ENCODE measurements around the gene GLI1.

The GLI1 gene

DNA sequence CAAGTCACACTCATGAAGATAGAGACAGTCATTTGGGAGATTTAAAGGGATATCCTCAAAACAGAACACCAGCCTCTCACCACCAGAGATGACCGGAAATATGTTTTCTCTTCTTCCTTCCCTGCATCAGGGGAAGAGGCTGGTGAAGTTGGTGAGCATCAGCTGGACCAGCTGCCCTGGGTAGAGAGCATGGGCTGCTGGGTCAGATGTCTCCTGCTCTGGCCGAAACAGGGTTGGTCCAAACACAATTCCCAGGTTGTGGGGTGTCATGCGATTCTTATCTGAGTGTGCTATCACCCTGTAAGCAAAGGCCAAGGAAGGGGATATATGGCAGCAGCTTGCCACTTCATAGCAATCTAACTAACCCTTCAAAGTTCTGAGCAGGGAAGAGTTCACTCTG, 12.8 kb downstream of the GLI1 start:
- Histone ChIP-seq H3K9me2 (ENCODE audit: low read depth, low read length) (no peaks in the 10 kb centered on the region), H3K36me3 (ENCODE audit: insufficient read depth, low read length) (no peaks in the 10 kb centered on the region; the same call in 1 of the 2 replicates), H3K27me3 (ENCODE audit: insufficient read depth, low read length) (0 out of 2 replicates have a peak, but pooled peaks cover 4% of the 10 kb centered on the region), H3K4me2 (ENCODE audit: low read length) (no peak overlapping the region), H3F3A (ENCODE audit: insufficient read depth, low read length) (no peaks in the 10 kb centered on the region), H3K4me1 (ENCODE audit: insufficient read depth, low read length, severe bottlenecking) (peaks cover 16% of the 10 kb centered on the region), H3K79me2 (ENCODE audit: insufficient read depth, low read length) (no peaks in the 10 kb centered on the region), H4K20me1 (ENCODE audit: insufficient read depth, low read length) (no peaks in the 10 kb centered on the region), H3K9ac (ENCODE audit: low read length) (no peak overlapping the region), H2AFZ (ENCODE audit: low read length) (no peak overlapping the region), H3K4me3 (ENCODE audit: low read depth, low read length, poor library complexity, severe bottlenecking) (no peak overlapping the region), H3K27ac (ENCODE audit: low read depth, low read length, poor library complexity, severe bottlenecking) (no peak overlapping the region), H3K9me3 (ENCODE audit: low read length) (no peaks in the 10 kb centered on the region)
- TF ChIP-seq, protein P1, sequence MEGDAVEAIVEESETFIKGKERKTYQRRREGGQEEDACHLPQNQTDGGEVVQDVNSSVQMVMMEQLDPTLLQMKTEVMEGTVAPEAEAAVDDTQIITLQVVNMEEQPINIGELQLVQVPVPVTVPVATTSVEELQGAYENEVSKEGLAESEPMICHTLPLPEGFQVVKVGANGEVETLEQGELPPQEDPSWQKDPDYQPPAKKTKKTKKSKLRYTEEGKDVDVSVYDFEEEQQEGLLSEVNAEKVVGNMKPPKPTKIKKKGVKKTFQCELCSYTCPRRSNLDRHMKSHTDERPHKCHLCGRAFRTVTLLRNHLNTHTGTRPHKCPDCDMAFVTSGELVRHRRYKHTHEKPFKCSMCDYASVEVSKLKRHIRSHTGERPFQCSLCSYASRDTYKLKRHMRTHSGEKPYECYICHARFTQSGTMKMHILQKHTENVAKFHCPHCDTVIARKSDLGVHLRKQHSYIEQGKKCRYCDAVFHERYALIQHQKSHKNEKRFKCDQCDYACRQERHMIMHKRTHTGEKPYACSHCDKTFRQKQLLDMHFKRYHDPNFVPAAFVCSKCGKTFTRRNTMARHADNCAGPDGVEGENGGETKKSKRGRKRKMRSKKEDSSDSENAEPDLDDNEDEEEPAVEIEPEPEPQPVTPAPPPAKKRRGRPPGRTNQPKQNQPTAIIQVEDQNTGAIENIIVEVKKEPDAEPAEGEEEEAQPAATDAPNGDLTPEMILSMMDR (IDR thresholded peaks at IDR 0.05; ENCODE audit: low read length) = no peak
- TF ChIP-seq EZH2 (IDR thresholded peaks at IDR 0.05; ENCODE audit: borderline replicate concordance, low read length) = no peak

DNA sequence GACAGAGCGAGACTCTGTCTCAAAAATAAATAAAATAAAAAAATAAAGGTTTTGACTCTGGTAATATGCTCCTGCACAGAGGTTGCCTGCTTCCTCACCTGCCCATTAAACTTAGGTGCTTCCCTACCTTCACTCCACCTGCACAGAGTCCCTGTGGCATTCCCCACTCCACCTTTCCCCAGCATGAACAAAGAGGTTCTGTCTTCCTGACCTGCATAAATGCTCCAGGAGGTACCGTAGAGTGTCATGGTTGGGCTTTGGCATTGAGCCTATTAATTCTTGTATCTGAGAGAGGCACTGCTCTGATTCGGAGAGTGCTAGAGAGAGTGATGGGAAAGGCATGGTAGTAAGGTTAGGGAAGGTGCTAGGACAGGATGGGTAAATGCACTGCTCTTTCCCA, 13.8 kb downstream of the GLI1 start:
- no peaks in the 10 kb centered on the region for H3K9me2 ChIP-seq (ENCODE audit: low read depth, low read length)
- no peaks in the 10 kb centered on the region; the same call in 1 of the 2 replicates for H3K36me3 ChIP-seq (ENCODE audit: insufficient read depth, low read length)
- H3K27ac ChIP-seq (ENCODE audit: low read depth, low read length, poor library complexity, severe bottlenecking) = no peak overlapping the region
- TF ChIP-seq, protein P1 (IDR thresholded peaks at IDR 0.05; ENCODE audit: low read length) = no peak
- no peak for TF ChIP-seq EZH2 (IDR thresholded peaks at IDR 0.05; ENCODE audit: borderline replicate concordance, low read length)
- H2AFZ ChIP-seq (ENCODE audit: low read length) = no peak overlapping the region
- no peaks in the 10 kb centered on the region for H3K79me2 ChIP-seq (ENCODE audit: insufficient read depth, low read length)
- H3K9me3 ChIP-seq (ENCODE audit: low read length) = no peaks in the 10 kb centered on the region
- no peaks in the 10 kb centered on the region for H4K20me1 ChIP-seq (ENCODE audit: insufficient read depth, low read length)
- H3K4me2 ChIP-seq (ENCODE audit: low read length) = no peak overlapping the region
- H3F3A ChIP-seq (ENCODE audit: insufficient read depth, low read length) = no peaks in the 10 kb centered on the region
- H3K9ac ChIP-seq (ENCODE audit: low read length) = no peak overlapping the region
- H3K4me3 ChIP-seq (ENCODE audit: low read depth, low read length, poor library complexity, severe bottlenecking) = no peak overlapping the region
- 0 out of 2 replicates have a peak, but pooled peaks cover 4% of the 10 kb centered on the region for H3K27me3 ChIP-seq (ENCODE audit: insufficient read depth, low read length)
- H3K4me1 ChIP-seq (ENCODE audit: insufficient read depth, low read length, severe bottlenecking) = peaks cover 24% of the 10 kb centered on the region

DNA sequence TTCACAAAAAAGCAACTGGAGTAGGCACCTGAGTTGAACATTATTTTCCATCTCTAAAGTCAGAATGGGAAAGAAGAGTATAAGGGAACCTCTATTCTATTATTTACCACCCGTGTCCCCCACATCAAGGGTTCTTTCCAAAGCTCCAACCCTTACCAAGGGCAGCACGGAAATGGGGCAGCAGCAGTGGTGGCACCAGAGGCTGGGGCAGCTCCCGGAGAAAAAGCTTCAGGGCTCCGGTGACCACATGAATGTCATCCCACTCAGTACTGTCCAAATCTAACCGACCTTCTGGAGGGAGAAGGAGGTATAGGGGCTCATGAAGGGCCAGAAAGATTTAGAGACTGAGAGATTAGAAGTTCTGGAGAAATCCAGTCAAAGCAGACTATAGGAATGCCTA, 14.3 kb downstream of the GLI1 start:
- Histone ChIP-seq H3K9me3 (ENCODE audit: low read length) (no peaks in the 10 kb centered on the region), H3K27me3 (ENCODE audit: insufficient read depth, low read length) (0 out of 2 replicates have a peak, but pooled peaks cover 3% of the 10 kb centered on the region), H3K4me1 (ENCODE audit: insufficient read depth, low read length, severe bottlenecking) (peaks cover 29% of the 10 kb centered on the region), H2AFZ (ENCODE audit: low read length) (no peak overlapping the region), H3K9ac (ENCODE audit: low read length) (no peak overlapping the region), H3K27ac (ENCODE audit: low read depth, low read length, poor library complexity, severe bottlenecking) (no peak overlapping the region), H3K4me2 (ENCODE audit: low read length) (no peak overlapping the region), H3K4me3 (ENCODE audit: low read depth, low read length, poor library complexity, severe bottlenecking) (no peak overlapping the region), H3K36me3 (ENCODE audit: insufficient read depth, low read length) (no peaks in the 10 kb centered on the region; the same call in 1 of the 2 replicates), H3F3A (ENCODE audit: insufficient read depth, low read length) (no peaks in the 10 kb centered on the region), H4K20me1 (ENCODE audit: insufficient read depth, low read length) (no peaks in the 10 kb centered on the region), H3K79me2 (ENCODE audit: insufficient read depth, low read length) (no peaks in the 10 kb centered on the region), H3K9me2 (ENCODE audit: low read depth, low read length) (no peaks in the 10 kb centered on the region)
- TF ChIP-seq, protein P1 (IDR thresholded peaks at IDR 0.05; ENCODE audit: low read length) = no peak
- TF ChIP-seq EZH2 (IDR thresholded peaks at IDR 0.05; ENCODE audit: borderline replicate concordance, low read length) = no peak
